Heart right ventricle (tissue), 16 donors: ENCODE results near the gene ITGA1. TPM values are rescaled to one million over a fixed set of nuclear protein-coding genes. Genes with fewer than 3 reads are reported as not detected.
A peak's percentile ranks its signal among the peaks of the same experiment; 100 is the strongest.

Experiments used
- ATAC-seq, 8 donors: fragments of 200-7000 bp; cut with Tn5 transposase; one replicate each; pipeline ENCODE4 v1.9.1; 2020; ENCODE audit warnings: mild to moderate bottlenecking in 8 of 8, moderate library complexity in 8 of 8, moderate number of reproducible peaks in 1 of 8
- DNase-seq, 2 donors: peaks; one replicate each; pipeline ENCODE4 v3.0.0-alpha.2; 2020
- H3K27ac ChIP-seq, 10 donors: fragments of 200-600 bp; sonication (generic) in 2 of 10; one replicate each; pipeline versions ENCODE4 v1.5.0 to v1.8.0; 2020 to 2022; ENCODE audit warnings: mild to moderate bottlenecking in 3 of 10
- H3K27me3 ChIP-seq, 7 donors: fragments of 200-600 bp; one replicate each; pipeline ENCODE4 v1.8.0; 2021 to 2022; ENCODE audit warnings: mild to moderate bottlenecking in 2 of 7
- H3K36me3 ChIP-seq, 9 donors: fragments of 200-600 bp; sonication (generic) in 1 of 9; one replicate each; pipeline versions ENCODE4 v1.5.0 to v1.8.0; 2020 to 2022; ENCODE audit warnings: mild to moderate bottlenecking in 2 of 9
- H3K4me1 ChIP-seq, 9 donors: fragments of 200-600 bp; sonication (generic) in 1 of 9; one replicate each; pipeline versions ENCODE4 v1.5.0 to v1.8.0; 2020 to 2022; ENCODE audit warnings: mild to moderate bottlenecking in 4 of 9
- H3K4me3 ChIP-seq, 10 donors: fragments of 200-600 bp; sonication (generic) in 2 of 10; one replicate each; pipeline versions ENCODE4 v1.5.0 to v1.8.0; 2020 to 2022; ENCODE audit warnings: mild to moderate bottlenecking in 7 of 10, moderate library complexity in 2 of 10
- H3K9me3 ChIP-seq, 11 donors: fragments of 200-600 bp in 10 of 11; sonication (generic) in 2 of 11; one replicate each; pipeline versions ENCODE4 v1.5.0 to v1.8.0; 2013 to 2022; ENCODE audit warnings: mild to moderate bottlenecking in 2 of 11, control low read depth in 1 of 11, moderate library complexity in 1 of 11
- CTCF ChIP-seq, 9 donors: fragments of 200-600 bp; sonication (generic) in 2 of 9; IDR thresholded peaks; one replicate each; pipeline versions ENCODE4 v1.5.0 to v1.8.0; 2021 to 2022; ENCODE audit warnings: antibody characterized with exemption in 9 of 9, mild to moderate bottlenecking in 5 of 9, moderate library complexity in 1 of 9
- WGBS, 2 donors: extraction: QIAGEN DNeasy Blood & Tissue Kit; methylation state at CpG; one replicate each; pipeline ENCODE4 v1.1.7; 2013; ENCODE audit warnings: inconsistent platforms in 1 of 2; 5-methylcytosine and 5-hydroxymethylcytosine counted together
- intact Hi-C, 10 donors: fragments of 100-400 bp; cut with DNase I; formaldehyde crosslinking; loops; one replicate each; pipeline versions ENCODE4 v1.11.1 to v1.14.2; 2022
- polyA plus RNA-seq, 2 donors: library from polyadenylated mRNA; stranded (reverse); fragments of 200-250 nt; gene quantifications; one replicate each; pipeline ENCODE4 v1.2.3, GENCODE V29; 2013
- total RNA-seq, 10 donors: library from RNA; stranded (reverse); fragmentation: NEBNext Ultra II Directional in 3 of 10; extraction: Animal tissue kit (Norgen Biotek cat#: 25700) in 3 of 10; gene quantifications; one replicate each; pipeline versions ENCODE4 v1.2.1 to v1.2.4, GENCODE V29; 2021 to 2023
- donor health status: Arrhythmogenic right ventricular cardiomyopathy.
- donor health status: ischemic (EF 13 %, LVEDD 7.1; RV severe dilation, severe dysfunction).
- donor health status: healthy with polysubstance abuse.
- donor health status: DM: no; HTN: yes; CAD: no.
- donor health status: DM: no; HTN: no; CAD: no.
- donor health status: ischemic (EF 25% LVEDD 6.9; RV normal size, moderate dysfunction).
- donor health status: ischemic (EF 25% LVEDD 5.7; RV mildly dilated, moderate dysfunction).
- donor health status: healthy.
- donor health status: DM: yes; HTN: yes; CAD: no.
- donor health status: Ischemic cardiomyopathy.
- donor health status: ischemic (EF 35%, LVEDD 5.7; RV mildly dilated, moderate dysfunction).
- donor health status: nonischemic (EF 11% LVEDD 7.7; RV severe dilation, severe dysfunction).
- donor health status: DM: yes; HTN: yes; CAD: no.
- donor health status: PGD.
- donor health status: ischemic (EF 29% LVEDD 5.4; RV normal size, mild dysfunction).
- donor health status: nonischemic (EF 23%, LVEDD 6.1; RV moderate dilation, normal function).

Gene ITGA1
- total and polyA plus RNA-seq, 12 donors = 7.7 to 48.2 (median 24.3) TPM

GRCh38 chr5:52802974-52803336 is 15.2 kb downstream of the ITGA1 start:
- Histone ChIP-seq H3K4me3 (peak overlapping the region in 8 of 10 donors; percentile 61 to 80 (median 72)), H3K36me3 (peaks cover 0 to 49% (median 0%) of the 10 kb centered on the region in 9 donors), H3K27ac (peak overlapping the region in 8 of 10 donors; percentile 2 to 97 (median 91)), H3K4me1 (peaks cover 0 to 93% (median 72%) of the 10 kb centered on the region in 9 donors), H3K9me3 (no peaks in the 10 kb centered on the region), H3K27me3 (no peaks in the 10 kb centered on the region)
- intact Hi-C loops = loop anchor here in 3 of 10 donors (5.0 to 10.0 kb wide), 3 partner anchors 92 to 302 kb away; partner anchors contain the start of gene MOCS2 (in 1 of the 3)
- no peak for TF ChIP-seq CTCF (IDR thresholded peaks at IDR 0.05)
- no peak for DNase-seq
- ATAC-seq = no peak
- WGBS, 2 donors = 31 to 49% methylated on average over 6 of the region's 6 CpGs

GRCh38 chr5:52804387-52804791 is 16.7 kb downstream of the ITGA1 start:
- DNase-seq = no peak
- Histone ChIP-seq H3K9me3 (no peaks in the 10 kb centered on the region), H3K36me3 (peaks cover 0 to 49% (median 0%) of the 10 kb centered on the region in 9 donors), H3K27ac (peak overlapping the region in 7 of 10 donors; percentile 2 to 95 (median 33)), H3K27me3 (no peaks in the 10 kb centered on the region), H3K4me1 (peaks cover 0 to 89% (median 67%) of the 10 kb centered on the region in 9 donors), H3K4me3 (peak overlapping the region in 6 of 10 donors; percentile 2 to 80 (median 40))
- intact Hi-C loops = loop anchor here in 3 of 10 donors (5.0 to 10.0 kb wide), 3 partner anchors 90 to 300 kb away; partner anchors contain the start of gene MOCS2 (in 1 of the 3)
- 40 to 44% methylated on average over 2 of the region's 2 CpGs for WGBS, 2 donors
- no peak for TF ChIP-seq CTCF (IDR thresholded peaks at IDR 0.05)
- no peak for ATAC-seq

- Histone ChIP-seq H3K4me3 (peak overlapping the region in 2 of 10 donors; percentile 6 to 80), H3K9me3 (no peaks in the 10 kb centered on the region), H3K4me1 (peaks cover 0 to 95% (median 73%) of the 10 kb centered on the region in 9 donors), H3K36me3 (peaks cover 0 to 49% (median 0%) of the 10 kb centered on the region in 9 donors), H3K27ac (peak overlapping the region in 6 of 10 donors; percentile 5 to 95 (median 41)), H3K27me3 (no peaks in the 10 kb centered on the region)
- no peak for TF ChIP-seq CTCF (IDR thresholded peaks at IDR 0.05)
- intact Hi-C loops = loop anchor here in 3 of 10 donors (5.0 to 10.0 kb wide), 3 partner anchors 90 to 300 kb away; partner anchors contain the start of gene MOCS2 (in 1 of the 3)
- DNase-seq (no peak), ATAC-seq (no peak)
- WGBS, 2 donors = 41 to 70% methylated on average over 2 of the region's 2 CpGs
These were observed 17.3 kb downstream of the ITGA1 start for GRCh38 chr5:52804981-52805380.

- DNase-seq (no peak), ATAC-seq (no peak)
- Histone ChIP-seq H3K4me3 (no peak overlapping the region), H3K27me3 (no peaks in the 10 kb centered on the region), H3K4me1 (peaks cover 0 to 95% (median 76%) of the 10 kb centered on the region in 9 donors), H3K36me3 (peaks cover 0 to 49% (median 0%) of the 10 kb centered on the region in 9 donors), H3K9me3 (no peaks in the 10 kb centered on the region), H3K27ac (peak overlapping the region in 3 of 10 donors; percentile 5 to 95 (median 22))
- TF ChIP-seq CTCF (IDR thresholded peaks at IDR 0.05) = no peak
- 75 to 77% methylated on average over 2 of the region's 2 CpGs for WGBS, 2 donors
- intact Hi-C loops = loop anchor here in 2 of 10 donors (10.0 kb wide), 2 partner anchors 89 to 299 kb away; partner anchors contain the start of gene MOCS2 (in 1 of the 2)
These were observed 17.9 kb downstream of the ITGA1 start for GRCh38 chr5:52805615-52806014.
